HG03097 (cell line): ENCODE data around the gene SRRM4.

ENCODE experiments used
- ATAC-seq: cut with Tn5 transposase; IDR thresholded peaks from one replicate; pipeline ENCODE4 v1.9.1; 2021; ENCODE audit not compliant: unreplicated experiment, low FRiP score

The SRRM4 gene

GRCh38 chr12:119156401-119157044 lies 175.2 kb downstream of the SRRM4 start:
- ATAC-seq: no peak

- no peak for ATAC-seq
These were observed 176.2 kb downstream of the SRRM4 start for GRCh38 chr12:119157528-119157927.

- ATAC-seq: no peak
These were observed 176.6 kb downstream of the SRRM4 start for GRCh38 chr12:119157978-119158377.

- ATAC-seq: no peak
These were observed 177.1 kb downstream of the SRRM4 start for GRCh38 chr12:119158402-119158801.

- ATAC-seq: no peak
These were observed 178.5 kb downstream of the SRRM4 start for GRCh38 chr12:119159844-119160243.

GRCh38 chr12:119167902-119168301 lies 186.6 kb downstream of the SRRM4 start:
- ATAC-seq: no peak

GRCh38 chr12:119168721-119169120 lies 187.4 kb downstream of the SRRM4 start:
- ATAC-seq: no peak

GRCh38 chr12:119169150-119169549 lies 187.8 kb downstream of the SRRM4 start:
- ATAC-seq: no peak

- no peak for ATAC-seq
These were observed 189.9 kb downstream of the SRRM4 start for GRCh38 chr12:119171291-119171690.

GRCh38 chr12:119171691-119172425 lies 190.5 kb downstream of the SRRM4 start:
- no peak for ATAC-seq

GRCh38 chr12:119175081-119175480 lies 193.7 kb downstream of the SRRM4 start:
- no peak for ATAC-seq

GRCh38 chr12:119176267-119177055 lies 195.1 kb downstream of the SRRM4 start:
- no peak for ATAC-seq

GRCh38 chr12:119177056-119177325 lies 195.7 kb downstream of the SRRM4 start:
- ATAC-seq: no peak

- ATAC-seq: no peak
These were observed 196.5 kb downstream of the SRRM4 start for GRCh38 chr12:119177724-119178380.

GRCh38 chr12:119178544-119179334 lies 197.4 kb downstream of the SRRM4 start, which contains the start of gene HSPB8:
Gene HSPB8, plus strand, starts transcription at chr12:119178931. Its CDS starts 382 bp downstream, at chr12:119179313.
- ATAC-seq: no peak

GRCh38 chr12:119179335-119180021 lies 198.1 kb downstream of the SRRM4 start:
- ATAC-seq: no peak

- ATAC-seq: no peak
These were observed 199.2 kb downstream of the SRRM4 start for GRCh38 chr12:119180380-119181040.

GRCh38 chr12:119181202-119181601 lies 199.9 kb downstream of the SRRM4 start:
- ATAC-seq: no peak

GRCh38 chr12:119181944-119182343 lies 200.6 kb downstream of the SRRM4 start:
- no peak for ATAC-seq
